Fibroblast of skin of left biceps (primary cell): Measurements from ENCODE around the gene RPL18.
A peak's percentile ranks its signal among the peaks of the same experiment; 100 is the strongest.

Source experiments
- DNase-seq, 2 experiments: peaks; one replicate each; pipeline ENCODE4 v3.0.0-alpha.2; 2013; ENCODE audit warnings: low read depth in 2 of 2

RPL18 gene

GRCh38 chr19:48630296-48631063 is 11.5 kb upstream of the RPL18 start:
- DNase-seq, result no peak

- no peak for DNase-seq
Observed at GRCh38 chr19:48629599-48630295, 10.8 kb upstream of the RPL18 start.

GRCh38 chr19:48629297-48629598 is 10.3 kb upstream of the RPL18 start:
- no peak for DNase-seq

- no peak for DNase-seq
Observed at GRCh38 chr19:48628486-48629296, 9.7 kb upstream of the RPL18 start.

- DNase-seq, result no peak
Observed at GRCh38 chr19:48627865-48628314, 8.9 kb upstream of the RPL18 start.

- no peak for DNase-seq
Observed at GRCh38 chr19:48627201-48627864, 8.4 kb upstream of the RPL18 start.

- no peak for DNase-seq
Observed at GRCh38 chr19:48625891-48626327, 6.9 kb upstream of the RPL18 start.

- no peak for DNase-seq
Observed at GRCh38 chr19:48624791-48625723, 6.1 kb upstream of the RPL18 start.

GRCh38 chr19:48624067-48624594 is 5.2 kb upstream of the RPL18 start:
- peak; percentile 94 to 96 for DNase-seq

- no peak for DNase-seq
Observed at GRCh38 chr19:48623556-48624066, 4.6 kb upstream of the RPL18 start.

- DNase-seq, result no peak
Observed at GRCh38 chr19:48619692-48620585, 961 bp upstream of the RPL18 start.

- no peak for DNase-seq
Observed at GRCh38 chr19:48618278-48618915, 581 bp downstream of the RPL18 start.

GRCh38 chr19:48617146-48617937 is 1.6 kb downstream of the RPL18 start:
- no peak for DNase-seq

GRCh38 chr19:48616491-48617056 is 2.4 kb downstream of the RPL18 start:
- DNase-seq, result no peak

- DNase-seq, result no peak
Observed at GRCh38 chr19:48616041-48616436, 2.9 kb downstream of the RPL18 start.

GRCh38 chr19:48615231-48616040 is 3.5 kb downstream of the RPL18 start:
- no peak for DNase-seq
